ENCODE measurements around the gene NPAS2. TPM values are rescaled to one million over a fixed set of nuclear protein-coding genes. Genes with fewer than 3 reads are reported as not detected.

NPAS2 gene
- total and polyA plus RNA-seq, 2 of the 8 experiments (the other 6 are each of a cell fraction or from before 2014, with no cell fraction given) = 1.8 to 1.9 TPM

GRCh38 chr2:100781009-100781325, 39.0 kb upstream of the NPAS2 start (continued):
- no peak for TF ChIP-seq CHD7 (IDR thresholded peaks at IDR 0.05; ENCODE audit: insufficient replicate concordance, low read length)
- TF ChIP-seq BACH1 (IDR thresholded peaks at IDR 0.05; ENCODE audit: low read length) = no peak

All from H1 (cell line).